Mucosa of rectum (tissue), 2 donors: Measurements from ENCODE around the gene PRR30.
A peak's percentile ranks its signal among the peaks of the same experiment; 100 is the strongest.

Experiments used
- H3K27ac ChIP-seq, 2 donors: one replicate each; pipeline ENCODE4 v1.7.0; 2013; ENCODE audit warnings: inconsistent platforms in 2 of 2, low read depth in 2 of 2, low read length in 2 of 2
- H3K27me3 ChIP-seq, 2 donors: one replicate each; pipeline ENCODE4 v1.7.0; 2013; ENCODE audit warnings: low read length in 2 of 2; ENCODE audit not compliant: control insufficient read depth in 2 of 2, insufficient read depth in 2 of 2
- H3K36me3 ChIP-seq, 2 donors: one replicate each; pipeline ENCODE4 v1.7.0; 2013; ENCODE audit warnings: low read length in 2 of 2; ENCODE audit not compliant: control insufficient read depth in 2 of 2, insufficient read depth in 2 of 2
- H3K4me1 ChIP-seq, 2 donors: one replicate each; pipeline ENCODE4 v1.7.0; 2013; ENCODE audit warnings: low read length in 2 of 2, mild to moderate bottlenecking in 1 of 2; ENCODE audit not compliant: control insufficient read depth in 2 of 2, insufficient read depth in 2 of 2
- H3K4me3 ChIP-seq, 2 donors: one replicate each; pipeline ENCODE4 v1.7.0; 2013; ENCODE audit warnings: low read length in 2 of 2
- H3K9ac ChIP-seq, 2 donors: one replicate each; pipeline ENCODE4 v1.7.0; 2013; ENCODE audit warnings: low read length in 2 of 2, low read depth in 1 of 2, mild to moderate bottlenecking in 1 of 2
- H3K9me3 ChIP-seq, 2 donors: one replicate each; pipeline ENCODE4 v1.7.0; 2013; ENCODE audit warnings: low read length in 2 of 2; ENCODE audit not compliant: control insufficient read depth in 2 of 2
- donor health status: healthy.
- donor health status: Normal muscosa, but diverticular disease.

The PRR30 gene

GRCh38 chr2:27143285-27143684, 4.1 kb upstream of the PRR30 start:
- no peak overlapping the region for H3K4me3 ChIP-seq
- no peaks in the 10 kb centered on the region for H3K4me1 ChIP-seq
- no peak overlapping the region for H3K9ac ChIP-seq
- H3K27me3 ChIP-seq: no peaks in the 10 kb centered on the region
- no peak overlapping the region for H3K27ac ChIP-seq
- H3K9me3 ChIP-seq: no peaks in the 10 kb centered on the region
- no peaks in the 10 kb centered on the region for H3K36me3 ChIP-seq

GRCh38 chr2:27138111-27138510, 1.1 kb downstream of the PRR30 start:
- H3K27ac ChIP-seq: no peak overlapping the region
- H3K9ac ChIP-seq: no peak overlapping the region
- peaks cover 9 to 11% of the 10 kb centered on the region in 2 donors for H3K4me1 ChIP-seq
- H3K4me3 ChIP-seq: no peak overlapping the region
- H3K36me3 ChIP-seq: no peaks in the 10 kb centered on the region
- no peaks in the 10 kb centered on the region for H3K27me3 ChIP-seq
- H3K9me3 ChIP-seq: no peaks in the 10 kb centered on the region

- Histone ChIP-seq H3K36me3 (peaks cover 0 to 2% of the 10 kb centered on the region in 2 donors), H3K4me1 (peaks cover 15 to 18% of the 10 kb centered on the region in 2 donors), H3K27me3 (no peaks in the 10 kb centered on the region), H3K27ac (no peak overlapping the region), H3K4me3 (no peak overlapping the region), H3K9ac (no peak overlapping the region), H3K9me3 (no peaks in the 10 kb centered on the region)
Observed at GRCh38 chr2:27137322-27137935, 1.8 kb downstream of the PRR30 start.

- peaks cover 4 to 9% of the 10 kb centered on the region in 2 donors for H3K36me3 ChIP-seq
- no peak overlapping the region for H3K4me3 ChIP-seq
- no peaks in the 10 kb centered on the region for H3K9me3 ChIP-seq
- peaks cover 15 to 18% of the 10 kb centered on the region in 2 donors for H3K4me1 ChIP-seq
- H3K9ac ChIP-seq: no peak overlapping the region
- no peak overlapping the region for H3K27ac ChIP-seq
- H3K27me3 ChIP-seq: no peaks in the 10 kb centered on the region
Observed at GRCh38 chr2:27136751-27137150, 2.5 kb downstream of the PRR30 start.

GRCh38 chr2:27135478-27135955, 3.7 kb downstream of the PRR30 start:
- H3K4me3 ChIP-seq: no peak overlapping the region
- H3K36me3 ChIP-seq: peaks cover 13 to 21% of the 10 kb centered on the region in 2 donors
- H3K9me3 ChIP-seq: no peaks in the 10 kb centered on the region
- H3K4me1 ChIP-seq: peaks cover 15 to 18% of the 10 kb centered on the region in 2 donors
- no peaks in the 10 kb centered on the region for H3K27me3 ChIP-seq
- H3K9ac ChIP-seq: no peak overlapping the region
- H3K27ac ChIP-seq: no peak overlapping the region

GRCh38 chr2:27134781-27135477, 4.3 kb downstream of the PRR30 start:
- peak overlapping the region in 1 of 2 donors; percentile 87 for H3K27ac ChIP-seq
- peaks cover 19 to 27% of the 10 kb centered on the region in 2 donors for H3K36me3 ChIP-seq
- H3K9ac ChIP-seq: peak overlapping the region; percentile 41 to 93
- H3K27me3 ChIP-seq: no peaks in the 10 kb centered on the region
- peaks cover 15 to 18% of the 10 kb centered on the region in 2 donors for H3K4me1 ChIP-seq
- peak overlapping the region; percentile 65 to 81 for H3K4me3 ChIP-seq
- H3K9me3 ChIP-seq: no peaks in the 10 kb centered on the region

GRCh38 chr2:27133905-27134780, 5.1 kb downstream of the PRR30 start, which contains the start of gene PREB:
TSS of gene PREB (minus strand) at chr2:27134636. CDS start at chr2:27134421, 215 bp downstream.
- Histone ChIP-seq H3K27ac (peak within 1 kb of the TSS; percentile 78 to 87), H3K4me1 (peaks cover 15 to 18% of the 10 kb centered on the region in 2 donors), H3K36me3 (peaks cover 23 to 31% of the 10 kb centered on the region in 2 donors), H3K9me3 (no peaks in the 10 kb centered on the region), H3K4me3 (peak within 1 kb of the TSS; percentile 81 to 86), H3K9ac (peak within 1 kb of the TSS; percentile 84 to 93), H3K27me3 (no peaks in the 10 kb centered on the region)

- Histone ChIP-seq H3K36me3 (peaks cover 23 to 31% of the 10 kb centered on the region in 2 donors), H3K4me1 (peaks cover 15 to 18% of the 10 kb centered on the region in 2 donors), H3K9ac (peak overlapping the region; percentile 84 to 93), H3K4me3 (peak overlapping the region; percentile 81 to 86), H3K27me3 (no peaks in the 10 kb centered on the region), H3K9me3 (no peaks in the 10 kb centered on the region), H3K27ac (peak overlapping the region in 1 of 2 donors; percentile 87)
Observed at GRCh38 chr2:27133195-27133875, 5.9 kb downstream of the PRR30 start.

GRCh38 chr2:27131429-27131828, 7.8 kb downstream of the PRR30 start:
- H3K27ac ChIP-seq: no peak overlapping the region

More at GRCh38 chr2:27131429-27131828, 7.8 kb downstream of the PRR30 start:
- Histone ChIP-seq H3K4me1 (peaks cover 15 to 18% of the 10 kb centered on the region in 2 donors), H3K9me3 (no peaks in the 10 kb centered on the region), H3K4me3 (no peak overlapping the region), H3K27me3 (no peaks in the 10 kb centered on the region), H3K9ac (no peak overlapping the region), H3K36me3 (peaks cover 23 to 31% of the 10 kb centered on the region in 2 donors)
